Measurements from ENCODE around the gene TXNRD1.
"Not testable (repeated sequence)": the region's sequence is repeated elsewhere in the genome, so short reads cannot be mapped to it uniquely, and the experiment has no call there.

TXNRD1 gene

DNA sequence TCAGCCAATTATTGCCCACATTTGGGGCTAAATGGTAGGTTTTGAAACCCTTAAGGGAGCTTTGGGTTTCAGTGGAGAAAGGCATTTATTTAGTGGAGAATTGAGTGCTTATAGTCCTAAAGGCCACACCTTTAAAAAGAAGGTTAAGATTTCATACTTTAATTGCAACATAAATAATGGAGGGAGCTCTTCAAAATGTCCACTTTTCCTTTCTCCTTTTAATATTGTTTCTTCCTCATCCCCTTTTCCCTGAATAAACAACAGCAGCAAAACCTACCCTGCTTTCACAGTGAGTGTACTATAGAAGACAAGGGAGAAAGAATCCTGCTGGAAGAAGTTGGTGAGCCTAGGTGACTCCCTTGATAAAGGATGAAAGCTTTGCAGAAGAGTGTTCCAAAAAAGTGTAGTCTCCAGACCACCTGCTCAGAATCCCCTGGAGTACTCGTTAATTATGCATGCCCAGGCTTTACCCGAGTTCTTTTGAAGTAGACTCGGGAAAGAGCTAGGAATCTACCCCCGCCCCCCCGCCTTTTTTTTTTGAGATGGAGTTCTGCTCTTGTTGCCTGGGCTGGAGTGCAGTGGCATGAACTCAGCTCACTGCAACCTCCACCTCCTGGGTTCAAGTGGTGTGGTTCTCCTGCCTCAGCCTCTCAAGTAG is 76.4 kb downstream of the TXNRD1 start:
- WGBS, 2 donors (ENCODE audit: extremely low coverage in 2 of 2, insufficient read length in 2 of 2, insufficient replicate concordance in 1 of 2), result no CpG with 5 or more reads among the region's 5 CpGs
- Histone ChIP-seq H2BK15ac (ENCODE audit: low read length) (no peak overlapping the region), H3K9me3 (replicated peaks in 1 of 2; ENCODE audit: control insufficient read depth in 2 of 2, insufficient read depth in 1 of 2, low read depth in 1 of 2, low read length in 2 of 2) (no peaks in the 10 kb centered on the region), H2BK12ac (ENCODE audit: low read length) (no peak overlapping the region), H3K27me3 (ENCODE audit: control insufficient read depth in 3 of 3, insufficient read depth in 3 of 3, low read depth in 1 of 3, low read length in 3 of 3) (no peaks in the 10 kb centered on the region), H4K91ac (ENCODE audit: low read depth, low read length, poor library complexity) (no peak overlapping the region), H2BK120ac (ENCODE audit: low read depth, low read length) (no peak overlapping the region), H2AK5ac (ENCODE audit: low read depth, low read length) (no peak overlapping the region), H3K23ac (ENCODE audit: low read depth, low read length, poor library complexity) (no peak overlapping the region), H3K14ac (ENCODE audit: low read length) (no peak overlapping the region), H2AFZ (ENCODE audit: low read length) (no peak overlapping the region), H3K36me3 (replicated peaks in 1 of 2; ENCODE audit: control insufficient read depth in 2 of 2, insufficient read depth in 2 of 2, low read length in 2 of 2) (peaks cover 10 to 67% of the 10 kb centered on the region in 2 donors), H3K27ac (replicated peaks; ENCODE audit: low read length) (no peak overlapping the region), H3K4me2 (ENCODE audit: insufficient read depth, low read length, poor library complexity, severe bottlenecking) (no peak overlapping the region), H2BK5ac (ENCODE audit: low read length) (no peak overlapping the region), H4K8ac (ENCODE audit: low read depth, low read length) (no peak overlapping the region), H3K79me1 (ENCODE audit: low read depth, low read length) (peaks cover 3% of the 10 kb centered on the region), H3K4me3 (ENCODE audit: low read length in 2 of 2) (no peak overlapping the region), H3K9ac (ENCODE audit: low read depth, low read length, poor library complexity) (no peak overlapping the region), H3K4ac (ENCODE audit: low read length) (no peak overlapping the region), H3K4me1 (ENCODE audit: control insufficient read depth in 2 of 2, insufficient read depth in 1 of 2, low read depth in 1 of 2, low read length in 2 of 2) (peaks cover 2 to 3% of the 10 kb centered on the region in 2 donors), H3K18ac (ENCODE audit: low read length) (no peak overlapping the region)
- no peak for DNase-seq (ENCODE audit: low spot score)

DNA sequence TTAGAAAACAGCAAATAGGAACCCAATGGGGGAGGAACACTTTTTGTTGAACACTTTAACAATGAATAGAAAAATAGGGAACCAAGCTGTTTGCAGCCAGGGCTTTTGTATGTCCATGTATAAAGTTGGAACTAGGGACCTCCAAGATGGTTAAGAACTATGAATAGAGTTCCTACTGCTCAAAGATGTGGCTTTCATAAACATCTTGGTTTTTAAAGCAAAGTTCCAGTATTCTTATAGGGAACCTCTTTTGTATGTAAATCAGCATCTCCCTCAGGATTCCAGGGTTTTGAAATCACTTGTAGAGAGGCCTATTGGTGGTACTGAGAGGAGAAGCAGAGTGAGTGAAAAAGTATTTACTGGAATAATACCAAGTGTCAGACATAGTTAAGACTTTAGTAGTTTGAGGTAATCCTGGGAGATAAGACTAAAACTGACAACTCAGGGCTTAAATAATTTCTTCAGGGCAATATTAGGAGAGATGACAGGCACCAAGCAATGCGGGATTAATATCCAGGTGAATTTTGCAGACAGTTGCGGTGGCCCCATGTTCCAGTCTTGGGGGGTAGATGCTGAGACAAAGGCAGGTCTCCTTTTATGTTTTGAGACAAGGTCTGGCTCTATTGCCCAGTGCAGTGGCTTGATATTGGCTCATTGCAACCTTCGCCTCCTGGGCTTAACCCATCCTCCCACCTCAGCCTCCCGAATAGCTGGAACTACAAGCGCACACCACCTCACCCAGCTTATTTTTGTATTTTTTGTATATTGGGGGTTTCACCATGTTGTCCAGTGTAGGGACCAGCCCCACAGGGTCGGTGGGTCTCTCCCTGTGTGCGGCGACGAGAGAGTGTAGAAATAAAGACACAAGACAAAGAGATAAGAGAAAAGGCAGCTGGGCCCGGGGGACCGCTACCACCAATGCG is 77.6 kb downstream of the TXNRD1 start:
- no CpG with 5 or more reads among the region's 12 CpGs for WGBS, 2 donors (ENCODE audit: extremely low coverage in 2 of 2, insufficient read length in 2 of 2, insufficient replicate concordance in 1 of 2)
- Histone ChIP-seq H3K14ac (ENCODE audit: low read length) (no peak overlapping the region), H2BK12ac (ENCODE audit: low read length) (no peak overlapping the region), H3K4ac (ENCODE audit: low read length) (no peak overlapping the region), H3K4me1 (ENCODE audit: control insufficient read depth in 2 of 2, insufficient read depth in 1 of 2, low read depth in 1 of 2, low read length in 2 of 2) (peaks cover 2 to 3% of the 10 kb centered on the region in 2 donors), H3K27ac (replicated peaks; ENCODE audit: low read length) (no peak overlapping the region), H3K4me2 (ENCODE audit: insufficient read depth, low read length, poor library complexity, severe bottlenecking) (no peak overlapping the region), H3K4me3 (ENCODE audit: low read length in 2 of 2) (no peak overlapping the region), H2BK5ac (ENCODE audit: low read length) (no peak overlapping the region), H3K27me3 (ENCODE audit: control insufficient read depth in 3 of 3, insufficient read depth in 3 of 3, low read depth in 1 of 3, low read length in 3 of 3) (no peaks in the 10 kb centered on the region), H3K36me3 (replicated peaks in 1 of 2; ENCODE audit: control insufficient read depth in 2 of 2, insufficient read depth in 2 of 2, low read length in 2 of 2) (peaks cover 10 to 76% of the 10 kb centered on the region in 2 donors), H3K9ac (ENCODE audit: low read depth, low read length, poor library complexity) (no peak overlapping the region), H2AFZ (ENCODE audit: low read length) (no peak overlapping the region), H4K91ac (ENCODE audit: low read depth, low read length, poor library complexity) (no peak overlapping the region), H2BK120ac (ENCODE audit: low read depth, low read length) (no peak overlapping the region), H3K9me3 (replicated peaks in 1 of 2; ENCODE audit: control insufficient read depth in 2 of 2, insufficient read depth in 1 of 2, low read depth in 1 of 2, low read length in 2 of 2) (no peaks in the 10 kb centered on the region), H3K79me1 (ENCODE audit: low read depth, low read length) (peaks cover 4% of the 10 kb centered on the region), H2AK5ac (ENCODE audit: low read depth, low read length) (no peak overlapping the region), H3K23ac (ENCODE audit: low read depth, low read length, poor library complexity) (no peak overlapping the region), H2BK15ac (ENCODE audit: low read length) (no peak overlapping the region), H4K8ac (ENCODE audit: low read depth, low read length) (no peak overlapping the region), H3K18ac (ENCODE audit: low read length) (no peak overlapping the region)
- DNase-seq (ENCODE audit: low spot score), result no peak

DNA sequence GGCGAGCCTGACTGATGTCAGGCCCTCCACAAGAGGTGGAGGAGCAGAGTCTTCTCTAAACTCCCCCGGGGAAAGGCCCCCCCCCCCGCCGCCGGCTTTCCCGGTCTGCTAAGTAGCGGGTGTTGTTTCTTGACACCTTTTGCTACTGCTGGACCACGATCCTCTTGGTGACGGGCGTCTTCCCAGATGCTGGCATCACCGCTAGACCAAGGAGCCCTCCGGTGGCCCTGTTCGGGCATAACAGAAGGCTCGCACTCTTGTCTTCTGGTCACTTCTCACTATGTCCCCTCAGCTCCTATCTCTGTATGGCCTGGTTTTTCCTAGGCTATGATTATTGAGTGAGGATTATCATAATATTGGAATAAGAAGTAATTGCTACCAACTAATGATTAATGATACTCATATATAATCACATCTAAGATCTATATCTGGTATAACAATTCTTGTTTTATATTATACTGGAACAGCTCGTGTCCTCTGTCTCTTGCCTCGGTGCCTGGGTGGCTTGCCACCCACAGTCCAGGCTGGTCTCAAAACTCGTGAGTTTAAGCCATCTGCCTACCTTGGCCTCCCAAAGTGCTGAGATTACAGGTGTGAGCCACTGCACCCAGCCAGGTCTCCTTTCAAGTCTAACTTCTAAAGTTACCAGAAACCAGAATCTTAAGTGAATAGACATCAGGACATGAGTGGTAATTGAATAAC is 78.7 kb downstream of the TXNRD1 start:
- H3K36me3 ChIP-seq (replicated peaks in 1 of 2; ENCODE audit: control insufficient read depth in 2 of 2, insufficient read depth in 2 of 2, low read length in 2 of 2), result peaks cover 10 to 87% of the 10 kb centered on the region in 2 donors
- WGBS, 2 donors (ENCODE audit: extremely low coverage in 2 of 2, insufficient read length in 2 of 2, insufficient replicate concordance in 1 of 2), result no CpG with 5 or more reads among the region's 17 CpGs

More for the DNA sequence above, 78.7 kb downstream of the TXNRD1 start:
- not testable (repeated sequence) for H2BK120ac ChIP-seq (ENCODE audit: low read depth, low read length); H2BK5ac ChIP-seq (ENCODE audit: low read length); H3K23ac ChIP-seq (ENCODE audit: low read depth, low read length, poor library complexity); H3K4me1 ChIP-seq (ENCODE audit: control insufficient read depth in 2 of 2, insufficient read depth in 1 of 2, low read depth in 1 of 2, low read length in 2 of 2); H2AFZ ChIP-seq (ENCODE audit: low read length); H3K4me2 ChIP-seq (ENCODE audit: insufficient read depth, low read length, poor library complexity, severe bottlenecking); H3K79me1 ChIP-seq (ENCODE audit: low read depth, low read length); H3K4me3 ChIP-seq (ENCODE audit: low read length in 2 of 2); H3K27me3 ChIP-seq (ENCODE audit: control insufficient read depth in 3 of 3, insufficient read depth in 3 of 3, low read depth in 1 of 3, low read length in 3 of 3); H2BK12ac ChIP-seq (ENCODE audit: low read length); H3K18ac ChIP-seq (ENCODE audit: low read length); H4K8ac ChIP-seq (ENCODE audit: low read depth, low read length); H4K91ac ChIP-seq (ENCODE audit: low read depth, low read length, poor library complexity); H2BK15ac ChIP-seq (ENCODE audit: low read length); H3K4ac ChIP-seq (ENCODE audit: low read length); DNase-seq (ENCODE audit: low spot score); H3K9me3 ChIP-seq (replicated peaks in 1 of 2; ENCODE audit: control insufficient read depth in 2 of 2, insufficient read depth in 1 of 2, low read depth in 1 of 2, low read length in 2 of 2); H3K9ac ChIP-seq (ENCODE audit: low read depth, low read length, poor library complexity); H3K27ac ChIP-seq (replicated peaks; ENCODE audit: low read length); H2AK5ac ChIP-seq (ENCODE audit: low read depth, low read length); H3K14ac ChIP-seq (ENCODE audit: low read length)

Measured in neuronal stem cell (in vitro differentiated cells).